Stimulated activated CD4-positive, alpha-beta T cell treated with anti-CD3 and anti-CD28 coated beads, Interleukin-4, amount 100 ng/mL, for 24 hours (primary cell): Measurements from ENCODE around the gene PC.

Source experiments
- DNase-seq: peaks from one replicate; pipeline ENCODE4 v3.0.0-alpha.2; 2020

The PC gene

DNA sequence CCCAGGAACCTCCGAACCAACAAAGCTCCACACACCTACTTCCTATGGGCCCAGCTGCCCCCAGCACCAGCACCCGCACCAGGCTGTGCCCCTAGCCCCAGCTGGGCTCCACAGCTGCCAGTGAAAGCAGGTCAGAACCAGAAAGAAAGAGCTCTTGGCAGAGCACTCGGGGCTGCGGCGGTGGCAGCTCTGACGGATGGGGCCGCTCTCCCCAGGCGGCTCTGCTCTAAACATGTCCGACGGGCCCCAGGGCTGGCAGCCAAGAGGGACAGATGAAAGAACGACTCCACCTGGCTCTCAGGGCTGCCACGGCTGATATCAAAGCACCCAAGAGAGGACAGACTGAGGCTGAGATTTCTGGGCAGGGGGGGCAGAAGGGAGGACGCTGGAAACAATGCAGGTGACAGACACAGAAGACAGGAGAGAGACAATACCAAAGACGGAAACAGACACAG, 75.6 kb downstream of the PC start:
- DNase-seq: no peak

DNA sequence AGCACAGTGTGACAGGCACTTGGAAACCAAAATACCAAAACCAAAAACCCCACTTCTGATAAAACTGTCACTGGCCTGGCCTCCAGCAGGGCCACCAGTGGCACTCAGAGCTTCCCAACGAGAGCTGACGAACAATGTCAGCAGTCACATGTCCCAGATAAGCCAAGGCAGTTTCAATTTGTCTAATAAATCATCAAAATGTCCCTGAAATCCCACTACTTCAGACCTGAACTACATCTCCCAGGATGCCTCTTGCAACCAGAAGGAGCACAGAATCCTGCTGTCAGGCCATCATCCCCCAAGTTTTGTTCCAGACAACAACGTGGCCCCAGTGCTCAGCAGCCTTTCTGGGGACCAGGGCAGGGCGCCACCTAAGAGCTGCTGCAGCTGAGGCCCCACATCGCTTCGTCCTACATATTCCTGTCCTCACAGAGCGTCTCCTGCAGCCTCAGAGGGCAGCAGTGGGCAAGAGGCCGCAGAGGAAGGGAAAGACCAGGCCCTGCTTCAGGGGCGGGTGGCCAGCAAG, 76.2 kb downstream of the PC start:
- no peak for DNase-seq

DNA sequence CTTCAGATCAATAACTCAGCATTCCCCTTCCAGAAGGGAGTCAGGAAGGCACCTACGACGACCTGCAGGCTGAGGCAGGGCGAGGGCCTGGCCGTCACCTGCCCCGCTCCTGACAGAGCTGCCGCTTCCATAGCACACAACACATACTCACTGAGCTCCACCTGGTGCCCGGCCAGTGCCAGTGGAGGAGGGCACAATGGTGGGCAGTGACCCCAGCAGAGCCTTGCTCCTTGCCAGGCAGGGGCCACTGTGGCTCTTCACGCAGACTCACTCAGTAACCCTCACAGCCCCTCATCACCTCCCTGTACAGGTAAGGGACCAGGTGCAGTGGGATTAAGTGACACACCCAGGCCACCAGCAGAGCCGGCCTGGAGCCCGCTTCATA, 76.7 kb downstream of the PC start:
- no peak for DNase-seq

DNA sequence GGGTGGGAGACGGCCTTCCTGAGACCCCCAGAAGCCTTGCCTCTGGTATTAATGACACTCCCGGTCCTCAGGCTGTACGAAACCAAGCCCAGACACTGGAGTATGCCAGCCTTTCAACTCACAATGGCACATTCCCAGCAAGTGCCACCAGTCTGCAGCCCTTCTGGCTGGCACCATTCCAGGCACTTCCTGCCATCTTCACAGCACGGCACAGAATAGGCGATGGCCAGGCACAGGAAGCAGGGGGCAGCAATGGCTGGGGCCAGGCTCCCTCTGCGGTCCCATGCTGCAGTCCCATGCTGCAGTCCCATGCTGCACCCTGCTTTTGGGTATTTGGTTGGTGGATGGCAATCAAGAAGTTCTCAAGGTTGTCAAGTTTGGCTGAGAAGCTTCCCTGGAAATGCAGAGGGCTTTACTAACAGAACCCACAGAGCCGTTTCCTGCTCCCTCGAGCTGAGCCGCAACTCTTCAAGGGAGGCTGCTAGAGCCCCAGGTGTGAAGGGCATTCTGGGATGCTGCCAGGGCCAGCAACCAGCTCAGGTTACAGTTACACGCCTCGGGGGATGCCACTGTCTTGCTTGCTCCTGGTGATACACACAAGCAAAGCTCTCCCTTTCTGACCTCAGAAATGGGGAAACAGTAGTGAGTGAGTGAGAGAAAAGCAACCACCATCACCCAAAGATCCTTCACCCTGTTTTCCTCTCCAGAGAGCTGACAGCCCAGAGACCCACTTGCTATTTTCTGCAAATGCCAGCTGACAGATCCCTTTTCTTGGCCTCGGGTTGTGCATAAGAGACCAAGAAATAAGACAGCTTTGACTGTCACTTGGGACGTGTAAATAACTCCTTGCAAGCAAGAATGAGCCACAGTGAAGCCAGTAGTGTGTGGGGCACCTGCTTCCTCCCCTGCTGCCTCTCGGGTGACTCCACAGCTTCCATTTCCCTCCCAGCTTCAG, 77.4 kb downstream of the PC start:
- no peak for DNase-seq

DNA sequence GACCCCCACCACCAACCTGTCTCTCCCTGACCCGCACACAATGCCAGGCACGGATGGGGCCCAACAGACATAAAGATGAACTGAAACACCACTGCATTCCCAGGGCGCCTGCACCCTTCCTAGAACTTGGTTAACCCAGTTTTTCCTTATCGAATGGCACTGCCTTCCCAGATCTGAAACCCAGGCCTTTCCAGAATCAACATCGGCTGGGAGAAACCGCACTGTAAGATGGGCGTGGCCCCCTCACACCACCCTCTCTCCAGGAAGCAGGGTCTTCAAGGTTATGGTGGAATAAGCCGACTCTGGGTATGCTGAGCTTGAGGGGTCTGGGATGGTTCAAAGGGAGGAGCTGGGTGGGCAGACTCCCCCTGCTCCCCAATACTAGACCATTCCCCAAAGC, 78.2 kb downstream of the PC start:
- no peak for DNase-seq

DNA sequence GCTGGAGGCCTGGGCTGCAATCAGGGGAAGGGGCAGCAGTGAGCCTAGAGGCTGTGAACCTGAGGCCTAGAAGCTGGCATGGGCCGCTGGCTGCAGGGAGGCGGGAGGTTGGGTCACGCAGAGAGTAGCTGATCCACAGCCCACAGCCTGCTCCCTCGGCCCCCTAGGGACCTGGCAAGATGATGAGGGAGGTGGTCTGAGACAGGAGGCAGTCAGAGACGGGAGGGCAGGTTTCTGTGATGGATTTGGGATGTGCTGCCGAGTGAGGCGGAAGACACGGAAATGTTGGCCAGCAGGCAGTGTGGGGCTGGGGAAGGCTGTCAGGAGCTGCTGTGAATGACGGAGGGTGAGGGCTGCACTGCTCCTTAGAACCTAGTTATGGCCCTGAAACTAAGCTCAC, 78.6 kb downstream of the PC start:
- no peak for DNase-seq

DNA sequence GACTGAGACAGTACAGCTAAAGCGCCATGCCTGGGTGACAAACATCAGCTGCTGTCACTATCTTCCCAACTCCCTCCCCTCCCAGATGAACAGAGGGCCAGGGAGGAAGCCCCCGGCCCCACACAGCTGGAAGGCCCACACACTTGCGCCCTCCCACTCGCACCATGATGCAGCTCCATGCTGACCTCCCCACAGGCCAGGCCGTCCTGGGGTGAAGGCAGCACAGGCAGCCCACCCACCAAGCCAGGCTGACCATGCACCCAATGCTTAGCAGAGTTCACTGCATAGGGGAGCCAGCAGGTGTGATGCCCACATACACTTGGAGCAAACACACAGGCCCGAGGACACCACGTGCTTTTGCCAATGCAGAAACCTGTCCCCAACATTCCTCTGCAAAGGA, 79.2 kb downstream of the PC start:
- DNase-seq: no peak

DNA sequence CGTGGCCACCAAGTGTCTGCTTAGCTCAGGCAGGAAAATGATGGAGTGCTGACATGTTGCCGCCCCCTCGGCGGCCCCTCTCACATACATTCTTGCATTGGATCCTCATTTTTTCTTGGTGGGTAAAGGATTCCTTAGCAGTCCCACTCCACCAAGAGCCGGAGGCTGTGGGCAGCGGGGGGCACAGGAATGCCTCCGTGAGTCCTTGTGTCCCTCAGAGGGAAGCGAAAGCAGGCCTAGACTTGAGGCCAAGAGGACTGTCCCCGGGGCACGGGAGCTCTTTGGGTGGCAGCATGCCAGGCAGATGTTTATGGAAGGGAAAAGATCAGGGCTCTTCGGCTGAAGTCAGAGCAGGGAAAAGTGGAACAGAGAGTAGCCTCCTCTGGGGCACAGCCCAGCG, 79.7 kb downstream of the PC start:
- DNase-seq: no peak

DNA sequence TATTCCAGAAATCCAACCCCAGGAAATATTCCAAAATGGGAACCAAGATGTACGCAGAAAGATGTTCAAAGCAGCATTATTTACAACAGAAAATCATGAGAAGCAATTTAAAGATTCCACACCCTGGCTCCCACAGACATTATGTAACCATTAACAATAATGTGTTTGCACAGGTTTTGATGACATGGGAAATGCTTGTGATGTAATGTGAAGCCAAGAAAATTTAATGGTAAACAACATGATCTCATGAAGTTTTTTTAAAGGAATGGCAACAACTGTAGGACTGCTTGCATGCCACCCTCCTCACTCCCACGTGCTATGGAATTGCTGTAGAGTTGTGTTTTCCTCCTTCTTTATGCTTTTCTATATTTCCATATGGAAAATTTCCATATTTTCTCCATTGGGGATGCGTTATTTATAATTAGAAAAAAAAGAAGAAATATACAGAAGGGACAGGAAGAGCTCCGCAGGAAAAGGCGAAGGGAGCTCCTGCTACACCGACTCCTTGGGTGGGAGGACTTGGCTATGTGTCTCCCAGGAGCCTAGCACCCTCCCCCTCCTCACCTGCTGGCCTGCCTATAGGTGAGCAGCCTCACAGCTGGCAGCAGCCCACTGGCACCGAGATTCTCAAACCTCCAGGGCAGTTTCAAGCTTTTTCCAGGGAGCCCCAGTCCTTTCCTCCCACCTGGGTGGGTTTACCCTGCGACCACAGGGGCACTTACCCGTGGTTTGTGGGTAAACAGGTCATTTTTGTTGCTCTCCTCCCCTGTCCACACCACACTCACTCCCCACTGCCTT, 80.4 kb downstream of the PC start:
- no peak for DNase-seq

DNA sequence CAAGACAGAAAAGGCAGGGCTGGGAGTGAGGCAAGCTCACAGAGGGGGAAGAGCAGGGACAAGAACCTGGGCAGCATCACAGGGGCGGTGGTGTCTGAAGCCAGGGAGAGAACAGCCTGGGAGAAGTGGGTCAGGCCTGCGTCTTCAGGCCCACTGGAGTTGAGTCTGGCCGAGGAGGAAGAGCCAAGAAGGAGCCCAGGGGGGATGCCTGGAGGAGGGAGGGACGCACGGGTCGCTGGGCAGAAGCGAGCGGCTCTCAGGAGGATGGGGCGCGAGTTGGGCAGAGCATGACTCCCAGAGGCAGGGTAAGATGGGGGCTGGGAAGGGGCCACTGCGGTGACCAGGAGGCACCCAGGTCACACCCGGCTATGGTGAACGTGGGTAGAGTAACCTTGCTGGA, 82.8 kb downstream of the PC start:
- DNase-seq: no peak

DNA sequence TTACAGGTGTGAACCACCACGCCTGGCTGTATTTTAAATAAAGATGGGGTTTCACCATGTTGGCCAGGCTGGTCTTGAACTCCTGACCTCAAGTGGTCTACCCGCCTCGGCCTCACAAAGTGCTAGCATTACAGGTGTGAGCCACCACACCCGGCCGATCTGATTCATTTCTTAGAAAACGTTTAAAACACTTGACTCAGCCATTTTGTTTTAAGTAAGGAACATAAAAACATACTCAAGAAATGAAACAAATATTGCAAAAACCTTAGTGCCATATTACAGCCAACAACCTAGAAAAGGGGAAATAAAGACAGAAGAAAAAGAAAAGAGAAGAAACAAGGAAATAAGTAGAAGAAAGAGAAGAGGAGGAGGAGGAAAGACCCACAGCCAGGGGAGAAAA, 84.0 kb downstream of the PC start:
- DNase-seq: no peak

DNA sequence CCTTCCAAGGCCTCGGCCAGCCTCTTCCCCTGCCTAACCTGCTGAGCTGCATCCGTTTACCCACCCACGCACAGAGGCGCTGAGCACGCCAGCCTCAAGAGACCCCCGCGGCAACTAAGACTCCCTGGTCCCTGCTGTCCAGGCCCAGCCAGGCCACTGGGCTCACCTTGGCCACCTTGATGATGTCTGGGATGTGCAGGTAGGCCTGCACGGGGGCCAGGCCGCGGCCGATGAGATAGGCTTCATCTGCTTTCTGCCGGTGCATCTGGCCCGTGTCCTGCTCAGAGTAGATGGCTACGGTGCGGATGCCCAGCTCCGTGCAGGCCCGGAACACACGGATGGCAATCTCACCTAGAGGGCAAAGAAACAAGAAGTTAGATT, 86.7 kb downstream of the PC start:
- no peak for DNase-seq

DNA sequence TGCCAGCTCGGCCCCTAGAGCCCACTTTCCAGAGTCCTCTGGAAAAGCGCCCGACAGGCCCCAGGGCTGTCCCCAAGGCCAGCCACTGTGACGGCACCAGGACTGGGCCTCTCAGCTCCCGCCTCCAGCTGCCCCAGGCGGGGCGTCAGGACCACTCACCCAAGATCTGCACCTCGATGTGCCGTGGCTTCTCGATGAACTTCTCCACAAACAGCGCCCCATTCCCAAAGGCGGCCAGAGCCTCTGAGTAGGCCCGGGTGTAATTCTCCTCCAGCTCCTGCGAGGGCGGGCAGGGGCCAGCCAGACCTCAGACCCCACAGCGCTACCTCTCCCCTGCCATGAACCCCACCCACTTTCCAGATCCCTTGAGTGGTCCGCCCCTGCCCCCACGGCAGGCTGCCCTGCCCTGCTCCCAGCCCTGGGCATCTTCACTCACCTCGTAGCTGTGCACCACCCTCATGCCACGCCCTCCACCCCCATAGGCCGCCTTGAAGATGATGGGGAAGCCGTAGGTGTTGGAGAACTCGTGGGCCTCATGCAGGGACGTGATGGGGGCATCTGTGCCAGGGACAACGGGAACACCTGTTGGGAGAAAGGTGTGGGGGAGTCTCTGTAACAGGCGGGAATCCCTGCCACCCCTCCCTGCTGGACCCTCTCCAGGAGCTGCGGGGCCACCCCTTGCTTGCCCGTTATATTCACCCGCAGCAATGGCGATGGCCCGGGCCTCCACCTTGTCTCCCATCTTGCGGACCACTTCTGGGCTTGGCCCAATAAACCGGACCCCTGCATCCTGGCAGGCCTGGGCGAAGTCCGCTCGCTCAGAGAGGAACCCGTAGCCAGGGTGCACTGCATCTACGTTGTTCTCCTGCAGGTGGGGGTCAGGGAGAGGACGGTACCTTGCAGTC, 87.3 kb downstream of the PC start:
- DNase-seq: no peak

DNA sequence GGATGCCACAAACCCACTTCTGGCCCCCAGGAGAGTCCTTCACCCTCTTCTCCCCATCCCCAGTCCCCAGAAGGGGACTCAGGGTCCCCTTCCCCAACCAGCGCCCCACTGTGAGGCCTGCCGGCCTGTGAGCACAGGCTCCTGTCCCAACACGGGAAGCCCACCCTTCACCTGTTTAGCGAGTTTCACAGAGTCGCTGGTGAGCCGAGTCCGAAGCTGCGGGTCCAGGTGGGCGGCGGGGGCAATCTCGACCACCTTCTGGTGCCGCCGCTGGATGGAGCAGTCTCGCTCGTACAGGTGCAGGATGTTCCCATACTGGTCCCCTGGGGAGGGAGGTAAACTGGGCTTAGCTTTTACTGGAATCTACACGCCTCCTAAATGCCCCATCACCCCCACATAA, 88.1 kb downstream of the PC start:
- DNase-seq: no peak

DNA sequence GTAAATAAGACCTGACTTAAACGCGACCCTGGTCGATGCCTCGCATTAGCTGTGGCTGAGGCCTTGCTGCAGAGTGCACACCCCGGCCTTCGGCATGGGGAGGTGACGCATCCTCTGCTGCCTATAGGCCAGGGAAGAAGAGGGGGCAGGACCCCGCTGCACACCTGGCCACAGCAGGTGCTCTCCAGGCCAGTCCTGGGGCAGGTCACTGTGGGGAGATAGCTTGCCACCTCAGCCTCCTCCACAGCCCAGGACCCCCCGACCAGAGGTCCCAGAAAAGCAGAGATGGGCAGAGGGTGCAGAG, 88.7 kb downstream of the PC start:
- DNase-seq: no peak

DNA sequence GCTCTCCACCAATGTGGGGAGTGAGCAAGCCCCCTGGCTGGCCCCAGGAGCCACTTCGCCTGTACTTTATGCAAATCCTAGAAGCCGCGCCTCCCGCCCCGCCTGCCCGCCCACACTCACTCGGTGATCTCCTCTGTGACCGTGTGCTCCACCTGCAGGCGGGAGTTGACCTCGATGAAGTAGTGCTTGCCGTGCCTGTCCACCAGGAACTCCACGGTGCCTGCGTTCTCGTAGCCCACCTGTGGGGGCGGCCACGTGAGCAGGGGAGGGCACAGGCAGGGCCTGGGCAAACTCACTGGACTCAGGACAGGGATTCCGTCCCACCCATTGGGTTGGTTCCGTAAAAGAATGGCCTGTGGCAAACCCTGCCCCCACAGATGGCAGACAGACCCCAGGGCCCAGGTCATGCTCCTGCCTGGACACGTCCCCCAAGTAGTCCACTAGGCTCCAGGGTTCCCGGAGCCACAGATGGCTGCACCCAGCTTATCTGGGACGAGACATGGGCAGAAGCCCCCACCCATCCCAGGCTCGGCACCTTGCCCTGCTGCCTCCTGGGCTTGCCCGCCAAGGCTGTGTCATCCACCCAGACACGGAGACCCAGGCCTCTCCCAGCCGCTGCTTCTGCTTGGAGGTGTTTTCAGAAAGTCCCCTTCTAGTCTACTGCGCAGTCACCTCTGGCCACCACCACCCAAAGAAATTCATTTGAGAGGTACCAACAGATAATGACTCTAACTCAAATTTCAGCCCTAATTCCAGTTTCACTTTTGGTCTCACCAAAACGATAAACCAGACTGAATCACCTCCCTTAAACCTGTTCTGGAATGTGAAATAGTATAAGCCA, 89.2 kb downstream of the PC start:
- DNase-seq: peak; percentile 86

DNA sequence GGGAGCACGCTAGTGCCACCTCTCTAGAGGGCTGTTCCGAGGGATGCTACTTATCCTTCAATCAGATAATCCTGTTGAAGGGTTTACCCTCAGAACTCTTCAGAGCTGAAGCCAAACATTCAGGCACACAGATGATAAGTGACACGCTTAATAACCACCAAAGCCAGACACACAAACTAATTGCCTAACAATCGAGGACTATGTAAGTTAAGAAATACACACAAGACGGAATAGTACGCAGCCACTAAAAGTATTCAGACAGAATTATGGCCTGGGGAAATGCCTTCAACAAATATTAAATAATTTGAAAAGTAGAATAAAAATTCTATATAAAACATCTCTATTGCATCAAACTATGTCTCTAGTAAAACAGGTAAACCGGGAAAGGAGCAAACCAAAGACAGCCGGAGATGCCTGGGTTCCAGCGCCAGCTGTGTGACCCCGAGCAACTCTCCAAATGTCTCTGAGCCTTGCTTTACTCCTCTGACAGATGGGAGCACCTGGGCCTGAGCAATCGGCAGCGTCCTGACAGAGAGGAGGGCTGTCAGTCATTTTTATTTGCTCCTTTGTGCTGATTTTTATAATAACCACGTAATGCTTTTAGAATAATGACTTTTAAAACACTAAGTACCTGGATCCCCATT, 90.0 kb downstream of the PC start:
- no peak for DNase-seq

DNA sequence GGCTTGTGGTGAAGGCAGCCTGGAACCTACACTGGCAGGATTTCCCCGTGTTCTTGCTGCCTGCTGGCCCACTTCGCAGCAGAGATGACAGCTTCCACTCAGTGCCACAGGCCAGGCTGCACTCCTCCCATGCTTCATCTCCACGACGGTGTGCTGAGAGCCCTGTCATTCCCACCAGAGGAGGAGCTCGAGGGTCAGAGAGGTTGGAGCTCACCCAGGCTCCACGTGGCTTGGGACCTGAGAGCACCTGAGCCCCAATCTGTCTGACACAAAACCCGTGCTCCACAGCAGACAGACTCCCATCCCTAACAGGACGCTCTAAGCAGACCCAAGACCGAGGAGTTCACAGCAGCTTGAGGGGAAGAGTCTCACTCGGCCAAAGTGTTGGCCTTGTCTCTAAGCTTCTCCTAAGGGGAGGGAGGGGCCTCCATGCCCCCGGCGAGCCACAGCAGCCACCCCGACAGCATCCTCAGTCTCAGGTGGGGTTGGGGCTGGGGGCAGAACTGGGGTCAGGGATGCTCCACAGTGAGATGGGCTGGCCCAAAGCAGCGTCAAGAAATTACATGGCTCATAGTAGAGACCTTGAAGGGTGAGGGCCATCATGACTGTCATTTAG, 90.7 kb downstream of the PC start:
- DNase-seq: no peak

DNA sequence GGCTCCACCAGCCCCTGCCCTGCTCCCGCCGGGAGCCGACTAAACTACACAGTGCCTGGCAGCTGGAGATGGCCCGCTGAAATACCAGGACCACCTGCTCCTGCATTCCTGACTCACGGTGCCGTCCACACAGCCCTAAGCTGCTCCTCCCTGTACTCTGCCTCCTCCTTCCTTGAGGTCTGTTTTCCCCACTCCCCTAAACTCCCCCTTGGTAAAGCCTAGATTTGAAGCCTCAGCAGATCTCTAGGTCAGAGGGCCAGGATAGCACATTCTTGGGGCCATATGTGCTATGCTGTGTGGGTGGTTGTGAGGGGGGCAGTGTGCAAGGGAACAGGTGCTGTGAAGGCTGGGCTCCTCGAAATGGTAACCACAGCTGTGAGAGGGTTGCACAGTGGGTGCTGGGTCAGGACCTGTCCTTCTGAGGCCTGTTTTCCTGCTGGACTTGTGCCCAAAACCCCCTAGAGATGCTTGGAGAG, 91.6 kb downstream of the PC start:
- DNase-seq: no peak

DNA sequence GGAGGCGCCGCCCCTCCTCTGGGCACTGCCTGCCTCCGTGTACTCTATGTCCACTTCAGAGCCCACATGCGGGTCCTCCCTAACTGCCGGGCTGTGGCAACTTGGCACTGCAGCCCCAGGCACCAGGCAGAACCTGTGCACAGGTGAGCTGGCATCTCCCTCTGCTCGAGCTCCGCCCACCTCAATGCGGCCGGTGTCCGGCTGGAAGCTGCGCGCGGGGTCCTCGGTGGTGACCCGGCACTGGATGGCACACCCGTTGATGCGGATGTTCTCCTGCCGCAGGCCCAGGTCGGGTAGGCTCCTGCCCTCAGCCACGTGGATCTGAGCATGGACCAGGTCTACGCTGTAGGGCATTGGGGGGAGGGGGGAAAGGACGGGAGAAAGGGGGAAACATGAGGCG, 92.2 kb downstream of the PC start:
- no peak for DNase-seq
